ENCODE measurements around the gene FTO.
"Not testable (repeated sequence)": the region's sequence is repeated elsewhere in the genome, so short reads cannot be mapped to it uniquely, and the experiment has no call there.

Gene FTO

DNA sequence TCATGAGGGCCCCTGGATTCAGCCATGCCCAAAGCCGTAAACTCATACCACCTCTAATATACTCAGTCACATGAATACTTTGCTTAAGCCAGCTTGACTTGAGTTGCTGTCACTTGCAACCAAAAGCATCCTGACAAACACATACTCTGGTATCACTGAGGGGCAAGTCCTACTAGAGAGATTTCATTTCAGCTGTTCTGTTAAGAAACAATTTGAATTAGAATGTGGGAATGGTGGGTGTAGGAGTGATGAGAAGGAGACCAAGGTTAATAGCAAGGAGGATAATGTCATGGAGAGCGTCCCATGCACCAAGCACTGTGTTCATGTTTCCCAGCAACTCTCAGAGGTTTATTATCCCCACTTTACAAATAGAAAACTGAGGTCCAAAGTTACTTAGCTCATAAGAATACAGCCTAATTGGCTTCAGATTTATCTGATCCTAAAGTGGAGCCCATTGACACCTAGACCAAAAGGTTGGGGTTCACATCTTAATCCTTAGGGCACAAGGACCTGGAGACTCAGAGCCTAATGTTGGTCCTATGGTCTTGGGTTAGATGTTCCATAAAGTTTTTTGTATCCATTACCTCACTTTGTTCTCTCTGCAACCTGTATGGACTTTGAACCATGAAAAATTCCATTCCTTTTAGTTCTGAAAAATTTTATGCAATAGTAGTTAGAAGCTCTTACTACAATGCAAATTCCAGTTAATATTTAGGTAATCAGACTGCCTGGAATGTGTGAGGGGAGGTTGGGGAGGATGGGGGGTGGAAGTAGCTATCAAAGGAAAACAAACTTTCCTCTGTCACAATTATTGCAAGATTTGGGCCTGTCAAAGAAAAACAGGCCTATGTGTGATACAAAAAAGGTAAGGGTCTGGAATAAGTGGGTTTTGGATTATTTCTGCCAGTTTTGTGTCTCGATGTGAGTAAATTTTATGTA, 476.7 kb downstream of the FTO start:
- POLR2A ChIA-PET (ENCODE audit: low non-redundant PET) = no interaction called here
- CTCF ChIA-PET = no interaction called here
- TF ChIP-seq, protein P1, sequence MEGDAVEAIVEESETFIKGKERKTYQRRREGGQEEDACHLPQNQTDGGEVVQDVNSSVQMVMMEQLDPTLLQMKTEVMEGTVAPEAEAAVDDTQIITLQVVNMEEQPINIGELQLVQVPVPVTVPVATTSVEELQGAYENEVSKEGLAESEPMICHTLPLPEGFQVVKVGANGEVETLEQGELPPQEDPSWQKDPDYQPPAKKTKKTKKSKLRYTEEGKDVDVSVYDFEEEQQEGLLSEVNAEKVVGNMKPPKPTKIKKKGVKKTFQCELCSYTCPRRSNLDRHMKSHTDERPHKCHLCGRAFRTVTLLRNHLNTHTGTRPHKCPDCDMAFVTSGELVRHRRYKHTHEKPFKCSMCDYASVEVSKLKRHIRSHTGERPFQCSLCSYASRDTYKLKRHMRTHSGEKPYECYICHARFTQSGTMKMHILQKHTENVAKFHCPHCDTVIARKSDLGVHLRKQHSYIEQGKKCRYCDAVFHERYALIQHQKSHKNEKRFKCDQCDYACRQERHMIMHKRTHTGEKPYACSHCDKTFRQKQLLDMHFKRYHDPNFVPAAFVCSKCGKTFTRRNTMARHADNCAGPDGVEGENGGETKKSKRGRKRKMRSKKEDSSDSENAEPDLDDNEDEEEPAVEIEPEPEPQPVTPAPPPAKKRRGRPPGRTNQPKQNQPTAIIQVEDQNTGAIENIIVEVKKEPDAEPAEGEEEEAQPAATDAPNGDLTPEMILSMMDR (conservative IDR thresholded peaks at IDR 0.05; ENCODE audit: low read depth) = no peak
- DNase-seq (ENCODE audit: low spot score) = no peak
- no peak overlapping the region for H3K27ac ChIP-seq

DNA sequence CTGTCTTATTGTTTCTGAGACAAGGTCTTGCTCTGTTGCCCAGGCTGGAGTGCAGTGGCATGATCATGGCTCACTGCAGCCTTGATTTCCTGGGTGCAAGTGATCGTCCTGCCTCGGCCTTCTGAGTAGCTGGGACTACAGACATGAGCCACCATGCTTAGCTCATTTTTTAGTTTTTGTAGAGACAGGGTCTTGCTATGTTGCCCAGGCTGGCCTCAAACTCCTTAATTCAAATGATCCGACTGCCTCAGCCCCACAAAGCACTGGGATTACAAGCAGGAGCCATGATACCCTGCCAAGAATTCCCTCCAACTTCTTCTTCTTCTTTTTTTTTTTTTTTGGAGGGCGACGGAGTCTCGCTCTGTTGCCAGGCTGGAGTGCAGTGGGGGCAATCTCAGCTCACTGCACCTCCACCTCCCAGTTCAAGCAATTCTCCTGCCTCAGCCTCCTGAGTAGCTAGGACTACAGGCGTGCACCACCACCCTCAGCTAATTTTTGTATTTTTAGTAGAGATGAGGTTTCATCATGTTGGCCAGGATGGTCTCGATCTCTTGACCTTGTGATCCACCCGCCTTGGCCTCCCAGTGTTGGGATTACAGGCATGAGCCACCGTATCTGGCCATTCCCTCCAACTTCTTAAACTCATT, 477.9 kb downstream of the FTO start:
- CTCF ChIA-PET; POLR2A ChIA-PET (ENCODE audit: low non-redundant PET): not testable (repeated sequence)

DNA sequence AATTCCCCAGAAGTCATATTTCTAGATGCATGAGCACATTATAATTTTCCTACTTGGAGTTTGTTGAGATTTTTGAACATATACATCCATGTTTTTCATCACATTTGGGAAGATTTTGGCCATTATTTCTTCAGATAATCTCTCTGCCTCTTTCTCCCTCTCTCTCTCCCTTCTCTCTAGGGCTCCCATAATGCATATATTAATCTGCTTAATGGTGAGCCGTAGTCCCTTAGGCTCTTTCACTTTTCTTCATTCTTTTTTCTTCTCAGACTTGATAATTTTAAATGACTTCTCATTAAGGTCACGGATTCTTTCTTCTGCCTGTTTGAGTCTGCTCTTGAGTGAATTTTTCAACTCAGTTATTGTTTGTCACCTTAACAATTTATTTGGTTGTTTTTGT, 481.1 kb downstream of the FTO start:
- no peak overlapping the region for H3K27ac ChIP-seq
- DNase-seq (ENCODE audit: low spot score) = no peak
- POLR2A ChIA-PET (ENCODE audit: low non-redundant PET) = no interaction called here
- TF ChIP-seq, protein P1 (conservative IDR thresholded peaks at IDR 0.05; ENCODE audit: low read depth) = no peak
- CTCF ChIA-PET = no interaction called here

More for the DNA sequence above, 477.9 kb downstream of the FTO start:
- DNase-seq (ENCODE audit: low spot score); H3K27ac ChIP-seq: not testable (repeated sequence)

DNA sequence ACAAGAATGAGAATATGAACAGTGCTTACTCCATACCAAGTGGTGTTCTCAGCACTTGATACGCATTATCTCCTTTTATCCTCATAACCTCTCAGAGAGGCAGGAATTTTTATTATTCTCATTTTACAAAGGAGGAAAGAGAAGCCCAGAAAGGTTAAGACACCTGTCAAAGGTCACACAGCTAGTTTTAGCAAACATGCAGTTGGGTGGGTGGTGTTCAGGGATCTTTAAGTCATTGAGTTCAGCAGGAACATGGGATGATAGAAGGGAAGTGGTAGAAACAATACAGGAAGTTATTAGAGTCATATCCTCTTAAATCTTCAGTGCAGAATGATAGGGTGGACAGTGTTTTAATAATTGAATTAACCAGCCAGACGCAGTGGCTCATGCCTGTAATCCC, 487.2 kb downstream of the FTO start:
- DNase-seq (ENCODE audit: low spot score) = no peak
- POLR2A ChIA-PET (ENCODE audit: low non-redundant PET) = no interaction called here
- TF ChIP-seq, protein P1 (conservative IDR thresholded peaks at IDR 0.05; ENCODE audit: low read depth) = no peak
- CTCF ChIA-PET = no interaction called here
- no peak overlapping the region for H3K27ac ChIP-seq

DNA sequence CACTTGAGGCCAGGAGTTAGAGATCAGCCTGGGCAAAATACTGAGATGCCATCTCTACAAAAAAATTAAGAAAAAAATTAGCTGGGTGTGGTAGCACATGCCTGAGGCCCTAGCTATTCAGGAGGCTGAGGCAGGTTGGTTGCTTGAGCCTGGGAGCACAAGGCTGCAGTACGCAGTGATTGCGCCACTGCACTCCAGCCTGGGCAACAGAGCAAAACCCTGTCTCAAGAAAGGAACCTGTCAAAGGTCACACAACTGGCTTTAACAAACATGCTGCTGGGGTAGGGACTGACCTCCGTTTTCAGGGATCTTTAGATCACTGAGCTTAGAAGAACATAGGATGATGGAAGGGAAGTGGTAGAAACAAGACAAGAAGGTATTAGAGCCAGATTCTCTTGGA, 487.6 kb downstream of the FTO start:
- no peak for DNase-seq (ENCODE audit: low spot score)
- CTCF ChIA-PET = no interaction called here
- TF ChIP-seq, protein P1 (conservative IDR thresholded peaks at IDR 0.05; ENCODE audit: low read depth) = no peak
- POLR2A ChIA-PET (ENCODE audit: low non-redundant PET) = no interaction called here
- no peak overlapping the region for H3K27ac ChIP-seq

DNA sequence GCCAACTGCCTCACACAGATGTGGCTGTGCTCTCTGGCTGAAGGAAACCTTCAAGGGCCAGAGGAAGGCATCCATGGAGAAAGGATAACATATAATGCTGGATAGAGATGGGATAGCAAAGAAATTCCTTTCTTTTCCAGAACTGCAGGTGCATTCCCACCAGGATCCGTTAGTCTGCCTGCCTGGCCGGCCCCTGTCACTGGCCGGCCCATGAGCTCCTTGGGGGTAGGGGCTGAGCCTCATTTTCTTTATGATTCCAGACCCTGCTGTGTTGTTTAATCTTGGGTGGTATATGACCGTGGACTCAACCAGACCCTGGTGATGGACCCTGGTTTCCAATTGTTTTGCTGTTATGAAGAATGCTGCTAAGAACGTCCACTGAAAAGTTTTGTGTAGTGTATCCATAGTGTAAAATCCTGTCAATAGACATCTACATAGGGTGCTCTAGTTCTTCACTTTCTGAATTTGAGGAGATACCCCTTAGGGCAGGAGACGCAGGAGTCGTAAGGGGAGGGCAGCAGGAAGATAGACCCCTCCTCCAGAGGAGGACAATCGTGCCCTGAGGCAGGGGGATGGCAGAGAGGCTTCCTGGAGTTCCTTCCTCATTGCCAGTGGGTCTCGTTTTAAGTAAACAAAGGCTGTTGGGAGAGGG, 489.2 kb downstream of the FTO start:
- H3K27ac ChIP-seq = no peak overlapping the region
- TF ChIP-seq, protein P1 (conservative IDR thresholded peaks at IDR 0.05; ENCODE audit: low read depth) = no peak
- ChIA-PET POLR2A (ENCODE audit: low non-redundant PET) (no interaction called here), CTCF (no interaction called here)
- no peak for DNase-seq (ENCODE audit: low spot score)

All from RWPE1 (cell line).